BJ (cell line): Measurements from ENCODE around the gene PCBP3. TPM values are rescaled to one million over a fixed set of nuclear protein-coding genes. Genes with fewer than 3 reads are reported as not detected.

Experiments used
- CTCF ChIA-PET: fragments of 350-600 bp; formaldehyde crosslinking; extraction: SDS; loops from one replicate; lab custom pipeline; 2021; ENCODE audit warnings: antibody characterized with exemption, inconsistent platforms; lab: Yijun Ruan, JAX
- POLR2A ChIA-PET: fragments of 300-600 bp; sonication (Branson Sonifier 250); formaldehyde crosslinking; extraction: SDS; loops from one replicate; lab custom pipeline; 2021; ENCODE audit warnings: antibody characterized with exemption; lab: Charles Lee
- DNase-seq: peaks from one replicate; pipeline ENCODE4 v3.0.0-alpha.2; 2011; ENCODE audit warnings: low read depth
- H3K27me3 ChIP-seq: 2 replicates; pipeline ENCODE4 v1.6.0; 2011; ENCODE audit warnings: low read length; ENCODE audit not compliant: control insufficient read depth, insufficient read depth
- H3K36me3 ChIP-seq: 2 replicates; pipeline ENCODE4 v1.5.1; 2011; ENCODE audit warnings: low read length; ENCODE audit not compliant: control insufficient read depth, insufficient read depth
- H3K4me3 ChIP-seq: 2 replicates; pipeline ENCODE4 v1.5.1; 2011; ENCODE audit warnings: low read depth, mild to moderate bottlenecking, control low read depth, low read length
- CTCF ChIP-seq: IDR thresholded peaks from 2 replicates; pipeline ENCODE4 v1.5.1; 2011; ENCODE audit warnings: low read depth, mild to moderate bottlenecking, control low read depth, inconsistent platforms, low read length, moderate library complexity; ENCODE audit not compliant: insufficient read depth
- polyA plus RNA-seq: library from polyadenylated mRNA; depleted of rRNA; stranded (reverse); fragments of >200 nt; gene quantifications from 2 replicates; pipeline ENCODE4 v1.2.3, GENCODE V29; 2011

PCBP3 gene
- polyA plus RNA-seq, 1 experiment = 2.1 TPM

- POLR2A ChIA-PET = no interaction called here
Observed at GRCh38 chr21:45931397-45931969, 288.0 kb downstream of the PCBP3 start.

GRCh38 chr21:45932922-45933502 lies 289.5 kb downstream of the PCBP3 start:
- POLR2A ChIA-PET = no interaction called here
- CTCF ChIA-PET = no interaction called here
- TF ChIP-seq CTCF = no peak
- H3K4me3 ChIP-seq = no peak overlapping the region
- no peaks in the 10 kb centered on the region for H3K36me3 ChIP-seq
- no peak for DNase-seq
- H3K27me3 ChIP-seq = no peaks in the 10 kb centered on the region; the same call in none of the 2 replicates

More at GRCh38 chr21:45931397-45931969, 288.0 kb downstream of the PCBP3 start:
- Histone ChIP-seq H3K27me3 (no peaks in the 10 kb centered on the region; the same call in none of the 2 replicates), H3K36me3 (no peaks in the 10 kb centered on the region), H3K4me3 (no peak overlapping the region)
- no peak for TF ChIP-seq CTCF
- CTCF ChIA-PET = no interaction called here
- no peak for DNase-seq

GRCh38 chr21:45934085-45934484 lies 290.6 kb downstream of the PCBP3 start:
- POLR2A ChIA-PET = no interaction called here
- CTCF ChIA-PET = interaction anchor here (4.6 kb wide), 1 partner anchor 11 kb away, joined by 14 read pairs; no protein-coding TSS in a partner anchor
- TF ChIP-seq CTCF = no peak
- H3K36me3 ChIP-seq = no peaks in the 10 kb centered on the region
- H3K27me3 ChIP-seq = no peaks in the 10 kb centered on the region; the same call in none of the 2 replicates
- no peak overlapping the region for H3K4me3 ChIP-seq
- DNase-seq = no peak

- H3K36me3 ChIP-seq = no peaks in the 10 kb centered on the region
- DNase-seq = no peak
- ChIA-PET POLR2A (no interaction called here), CTCF (interaction anchor here (4.6 kb wide), 1 partner anchor 12 kb away, joined by 14 read pairs; no protein-coding TSS in a partner anchor)
- H3K4me3 ChIP-seq = no peak overlapping the region
- no peaks in the 10 kb centered on the region; the same call in none of the 2 replicates for H3K27me3 ChIP-seq
- TF ChIP-seq CTCF = no peak
Observed at GRCh38 chr21:45934554-45934953, 291.0 kb downstream of the PCBP3 start.

- DNase-seq = no peak
- Histone ChIP-seq H3K4me3 (no peak overlapping the region), H3K27me3 (no peaks in the 10 kb centered on the region; the same call in 1 of the 2 replicates), H3K36me3 (no peaks in the 10 kb centered on the region)
- POLR2A ChIA-PET = no interaction called here
- no peak for TF ChIP-seq CTCF
- CTCF ChIA-PET = interaction anchor here (1.9 to 4.6 kb wide), 2 partner anchors 10 to 13 kb away, joined by 4 to 14 read pairs; no protein-coding TSS in a partner anchor
Observed at GRCh38 chr21:45935628-45936027, 292.1 kb downstream of the PCBP3 start.
